H9 (cell line): ENCODE data around the gene TUB. TPM values are rescaled to one million over a fixed set of nuclear protein-coding genes. Genes with fewer than 3 reads are reported as not detected.

Experiments
- DNase-seq: peaks from one replicate; pipeline ENCODE4 v3.0.0-alpha.2; 2017
- H2AFZ ChIP-seq: one replicate; pipeline ENCODE4 v1.6.1; 2013; ENCODE audit warnings: mild to moderate bottlenecking, low read length, control low read depth, moderate library complexity
- H2AK5ac ChIP-seq: 2 replicates; pipeline ENCODE4 v1.6.1; 2013; ENCODE audit warnings: low read length, control low read depth, mixed read lengths; ENCODE audit not compliant: insufficient read length
- H2BK120ac ChIP-seq: one replicate; pipeline ENCODE4 v1.6.1; 2013; ENCODE audit warnings: low read depth, mild to moderate bottlenecking, low read length, control low read depth, inconsistent platforms; ENCODE audit not compliant: poor library complexity, severe bottlenecking
- H2BK12ac ChIP-seq: 2 replicates; pipeline ENCODE4 v1.6.1; 2013; ENCODE audit warnings: low read length, control low read depth, mixed read lengths, low read depth; ENCODE audit not compliant: insufficient read length
- H2BK15ac ChIP-seq: 2 replicates; pipeline ENCODE4 v1.6.1; 2013; ENCODE audit warnings: low read depth, low read length, control low read depth
- H2BK20ac ChIP-seq: one replicate; pipeline ENCODE4 v1.6.1; 2013; ENCODE audit warnings: low read depth, mild to moderate bottlenecking, low read length, control low read depth, inconsistent platforms; ENCODE audit not compliant: poor library complexity, severe bottlenecking
- H2BK5ac ChIP-seq: 2 replicates; pipeline ENCODE4 v1.6.1; 2013; ENCODE audit warnings: low read length, control low read depth, mixed read lengths; ENCODE audit not compliant: insufficient read length
- H3K14ac ChIP-seq: 2 replicates; pipeline ENCODE4 v1.6.1; 2013; ENCODE audit warnings: low read length, control low read depth; ENCODE audit not compliant: insufficient read depth
- H3K18ac ChIP-seq: 2 replicates; pipeline ENCODE4 v1.6.1; 2013; ENCODE audit warnings: low read depth, mild to moderate bottlenecking, mixed read lengths, low read length, control low read depth; ENCODE audit not compliant: insufficient read length
- H3K23ac ChIP-seq: 2 replicates; pipeline ENCODE4 v1.6.1; 2013; ENCODE audit warnings: low read length, control low read depth, mixed read lengths, low read depth; ENCODE audit not compliant: insufficient read length
- H3K23me2 ChIP-seq: 2 replicates; pipeline ENCODE4 v1.6.1; 2013; ENCODE audit warnings: low read depth, mild to moderate bottlenecking, mixed read lengths, low read length, control low read depth; ENCODE audit not compliant: insufficient read length, poor library complexity, severe bottlenecking
- H3K27ac ChIP-seq: 2 replicates; pipeline ENCODE4 v1.5.1; 2013; ENCODE audit warnings: low read length, control low read depth, mixed read lengths, low read depth; ENCODE audit not compliant: insufficient read length
- H3K27me3 ChIP-seq: 2 replicates; pipeline ENCODE4 v1.6.1; 2013; ENCODE audit warnings: low read length, control low read depth, inconsistent platforms; ENCODE audit not compliant: insufficient read depth
- H3K4ac ChIP-seq: 2 replicates; pipeline ENCODE4 v1.6.1; 2013; ENCODE audit warnings: low read depth, mild to moderate bottlenecking, control low read depth, inconsistent platforms, low read length, moderate library complexity
- H3K4me1 ChIP-seq: 2 replicates; pipeline ENCODE4 v1.6.1; 2013; ENCODE audit warnings: low read length, control low read depth, inconsistent platforms; ENCODE audit not compliant: insufficient read depth
- H3K4me2 ChIP-seq: 2 replicates; pipeline ENCODE4 v1.6.1; 2013; ENCODE audit warnings: low read length, control low read depth, mixed read lengths; ENCODE audit not compliant: insufficient read length, insufficient read depth
- H3K56ac ChIP-seq: 2 replicates; pipeline ENCODE4 v1.6.1; 2013; ENCODE audit warnings: low read depth, mild to moderate bottlenecking, mixed read lengths, low read length, control low read depth; ENCODE audit not compliant: insufficient read length
- H3K79me1 ChIP-seq: 2 replicates; pipeline ENCODE4 v1.6.1; 2013; ENCODE audit warnings: low read depth, mild to moderate bottlenecking, moderate library complexity, low read length, control low read depth, inconsistent platforms; ENCODE audit not compliant: insufficient read depth, poor library complexity, severe bottlenecking
- H3K79me2 ChIP-seq: 2 replicates; pipeline ENCODE4 v1.6.1; 2013; ENCODE audit warnings: low read length, control low read depth, inconsistent platforms; ENCODE audit not compliant: insufficient read depth
- H3K9ac ChIP-seq: 2 replicates; pipeline ENCODE4 v1.6.1; 2013; ENCODE audit warnings: low read length, control low read depth, mixed read lengths; ENCODE audit not compliant: insufficient read length; ENCODE audit errors: extremely low read depth
- H3K9me3 ChIP-seq: one replicate; pipeline ENCODE4 v1.6.1; 2013; ENCODE audit warnings: low read depth, low read length, inconsistent platforms; ENCODE audit not compliant: control insufficient read depth
- H3T11ph ChIP-seq: one replicate; pipeline ENCODE4 v1.6.1; 2013; ENCODE audit warnings: mild to moderate bottlenecking, low read length, control low read depth, inconsistent platforms
- H4K20me1 ChIP-seq: one replicate; pipeline ENCODE4 v1.6.1; 2013; ENCODE audit not compliant: control insufficient read depth, insufficient read length, insufficient read depth
- H4K5ac ChIP-seq: 2 replicates; pipeline ENCODE4 v1.6.1; 2013; ENCODE audit warnings: low read depth, mild to moderate bottlenecking, mixed read lengths, low read length, control low read depth; ENCODE audit not compliant: insufficient read length
- H4K8ac ChIP-seq: replicated peaks from 2 replicates; pipeline ENCODE4 v1.6.1; 2013; ENCODE audit warnings: low read length, control low read depth, mixed read lengths, low read depth; ENCODE audit not compliant: insufficient read length
- H4K91ac ChIP-seq: 2 replicates; pipeline ENCODE4 v1.6.1; 2013; ENCODE audit warnings: low read depth, mild to moderate bottlenecking, moderate library complexity, mixed read lengths, low read length, control low read depth; ENCODE audit not compliant: insufficient read length
- H3K27ac Mint-ChIP-seq, 3 experiments: 2 replicates in 2 of 3; 3 replicates in 1 of 3; pipeline ENCODE4 v1.8.0; 2020 to 2021; ENCODE audit warnings: mixed read lengths in 3 of 3, mild to moderate bottlenecking in 1 of 3, moderate library complexity in 1 of 3
- H3K27me3 Mint-ChIP-seq: 2 replicates; pipeline ENCODE4 v1.8.0; 2021; ENCODE audit warnings: low read depth, mild to moderate bottlenecking, moderate library complexity, mixed read lengths
- H3K36me3 Mint-ChIP-seq, 3 experiments: 2 replicates in 2 of 3; 3 replicates in 1 of 3; pipeline ENCODE4 v1.8.0; 2020 to 2021; ENCODE audit warnings: low read depth in 3 of 3, mixed read lengths in 3 of 3; ENCODE audit not compliant: insufficient read depth in 1 of 3
- H3K4me1 Mint-ChIP-seq, 2 experiments: 2 replicates each; pipeline ENCODE4 v1.8.0; 2020; ENCODE audit warnings: mixed read lengths in 2 of 2
- H3K4me3 Mint-ChIP-seq, 2 experiments: 2 replicates in 1 of 2; 3 replicates in 1 of 2; pipeline ENCODE4 v1.8.0; 2020 to 2021; ENCODE audit warnings: mild to moderate bottlenecking in 2 of 2, mixed read lengths in 2 of 2, moderate library complexity in 1 of 2
- H3K9me3 Mint-ChIP-seq, 2 experiments: 2 replicates in 1 of 2; 3 replicates in 1 of 2; pipeline ENCODE4 v1.8.0; 2020; ENCODE audit warnings: mild to moderate bottlenecking in 2 of 2, mixed read lengths in 2 of 2, moderate library complexity in 1 of 2
- CTCF ChIP-seq: fragments of 200-600 bp; sonication (generic); conservative IDR thresholded peaks from 3 replicates; pipeline ENCODE4 v1.8.0; 2021; ENCODE audit warnings: antibody characterized with exemption, mild to moderate bottlenecking
- WGBS: extraction: QIAGEN DNeasy Blood & Tissue Kit; methylation state at CpG from one replicate; pipeline ENCODE4 v1.1.7; 2013; ENCODE audit warnings: missing lambda C conversion rate, low lambda C conversion rate, mixed read lengths; ENCODE audit not compliant: insufficient read length; ENCODE audit errors: extremely low coverage; 5-methylcytosine and 5-hydroxymethylcytosine counted together
- total RNA-seq: library from RNA; stranded (reverse); gene quantifications from 2 replicates; pipeline ENCODE4 v1.2.1, GENCODE V29; 2021

The TUB gene
- total RNA-seq, 1 experiment from 2014 or later, result 14.8 TPM

GRCh38 chr11:8075119-8075726 lies 5.8 kb upstream of the TUB start:
- Mint-ChIP-seq H3K4me1 (peaks cover 29 to 36% of the 10 kb centered on the region in 2 experiments), H3K27ac (no peak overlapping the region), H3K4me3 (no peak overlapping the region), H3K27me3 (peaks cover 82% of the 10 kb centered on the region), H3K36me3 (no peaks in the 10 kb centered on the region), H3K9me3 (no peaks in the 10 kb centered on the region)
- Histone ChIP-seq H3K56ac (no peak overlapping the region), H4K91ac (no peak overlapping the region), H4K20me1 (no peaks in the 10 kb centered on the region), H3K4me1 (peaks cover 5% of the 10 kb centered on the region), H3K23ac (no peak overlapping the region), H3K9ac (no peak overlapping the region), H2BK20ac (no peak overlapping the region), H3K4ac (no peak overlapping the region), H2BK5ac (no peak overlapping the region), H3K4me2 (no peak overlapping the region), H2BK120ac (no peak overlapping the region), H3K79me1 (no peaks in the 10 kb centered on the region), H3K9me3 (no peaks in the 10 kb centered on the region), H4K5ac (no peak overlapping the region), H2AK5ac (no peak overlapping the region), H3T11ph (no peak overlapping the region), H3K23me2 (no peaks in the 10 kb centered on the region), H3K27me3 (no peaks in the 10 kb centered on the region; the same call in 1 of the 2 replicates), H3K79me2 (no peaks in the 10 kb centered on the region), H3K18ac (no peak overlapping the region), H2AFZ (no peak overlapping the region), H3K14ac (no peak overlapping the region), H2BK12ac (no peak overlapping the region), H3K27ac (no peak overlapping the region), H4K8ac (no peak overlapping the region), H2BK15ac (no peak overlapping the region)
- TF ChIP-seq CTCF, result no peak
- WGBS, result no CpG with 5 or more reads among the region's 2 CpGs
- no peak for DNase-seq
